Esophagus (tissue), 2 donors: Measurements from ENCODE around the gene GLS2. TPM values are rescaled to one million over a fixed set of nuclear protein-coding genes. Genes with fewer than 3 reads are reported as not detected.

Experiments
- H3K27ac ChIP-seq, 2 donors: one replicate each; pipeline ENCODE4 v1.5.1; 2013; ENCODE audit warnings: low read depth in 2 of 2, mild to moderate bottlenecking in 2 of 2, inconsistent platforms in 1 of 2, low read length in 1 of 2, moderate library complexity in 1 of 2
- H3K27me3 ChIP-seq, 2 donors: one replicate each; pipeline ENCODE4 v1.6.1; 2013; ENCODE audit warnings: low read length in 2 of 2, control low read depth in 1 of 2, mild to moderate bottlenecking in 1 of 2; ENCODE audit not compliant: insufficient read depth in 2 of 2, control insufficient read depth in 1 of 2
- H3K36me3 ChIP-seq, 2 donors: one replicate each; pipeline ENCODE4 v1.6.1; 2013; ENCODE audit warnings: low read length in 1 of 2; ENCODE audit not compliant: control insufficient read depth in 2 of 2, insufficient read depth in 2 of 2
- H3K4me1 ChIP-seq, 2 donors: one replicate each; pipeline ENCODE4 v1.6.1; 2013; ENCODE audit warnings: low read length in 1 of 2; ENCODE audit not compliant: control insufficient read depth in 2 of 2, insufficient read depth in 2 of 2
- H3K4me3 ChIP-seq, 2 donors: one replicate each; pipeline ENCODE4 v1.5.1; 2013; ENCODE audit warnings: low read length in 2 of 2, mild to moderate bottlenecking in 2 of 2, low read depth in 1 of 2, moderate library complexity in 1 of 2
- H3K9me3 ChIP-seq, 2 donors: one replicate each; pipeline ENCODE4 v1.6.1; 2013; ENCODE audit warnings: mild to moderate bottlenecking in 2 of 2, low read depth in 1 of 2, low read length in 1 of 2, moderate library complexity in 1 of 2; ENCODE audit not compliant: control insufficient read depth in 2 of 2, insufficient read depth in 1 of 2
- WGBS, 2 donors: extraction: QIAGEN DNeasy Blood & Tissue Kit; methylation state at CpG; one replicate each; pipeline ENCODE4 v1.1.7; 2013; 5-methylcytosine and 5-hydroxymethylcytosine counted together
- polyA plus RNA-seq, 2 donors: library from polyadenylated mRNA; stranded (reverse); fragments of 200-250 nt; gene quantifications; one replicate each; pipeline ENCODE4 v1.2.3, GENCODE V29; 2013
- donor health status: healthy with polysubstance abuse.
- donor health status: Bipolar disorder and iron deficiency.

The GLS2 gene
- polyA plus RNA-seq, 2 donors: 3.6 to 4.2 TPM

DNA sequence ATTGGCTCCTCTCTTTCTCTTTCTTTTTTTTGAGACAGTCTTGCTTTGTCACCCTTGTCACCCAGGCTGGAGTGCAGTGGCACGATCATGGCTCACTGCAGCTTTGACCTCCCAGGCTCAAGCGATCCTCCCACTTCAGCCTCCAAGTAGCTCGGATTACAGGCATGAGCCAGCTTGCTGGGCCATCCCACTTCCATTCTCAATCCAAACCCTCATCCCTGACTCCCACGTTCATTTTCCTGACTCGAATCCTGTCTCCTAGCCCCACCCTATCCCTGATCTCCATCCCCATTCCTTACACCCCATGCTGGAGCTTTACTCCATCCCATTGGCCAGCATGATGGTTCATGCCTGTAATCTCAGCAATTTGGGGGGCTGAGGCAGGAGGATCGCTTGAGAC is 11.8 kb downstream of the GLS2 start:
- no peak overlapping the region for H3K4me3 ChIP-seq
- peaks cover 4% of the 10 kb centered on the region in 2 donors for H3K36me3 ChIP-seq
- H3K9me3 ChIP-seq: no peaks in the 10 kb centered on the region
- peaks cover 0 to 4% of the 10 kb centered on the region in 2 donors for H3K4me1 ChIP-seq
- no peaks in the 10 kb centered on the region for H3K27me3 ChIP-seq
- WGBS, 2 donors: 76 to 89% methylated on average over 6 of the region's 6 CpGs
- no peak overlapping the region for H3K27ac ChIP-seq

DNA sequence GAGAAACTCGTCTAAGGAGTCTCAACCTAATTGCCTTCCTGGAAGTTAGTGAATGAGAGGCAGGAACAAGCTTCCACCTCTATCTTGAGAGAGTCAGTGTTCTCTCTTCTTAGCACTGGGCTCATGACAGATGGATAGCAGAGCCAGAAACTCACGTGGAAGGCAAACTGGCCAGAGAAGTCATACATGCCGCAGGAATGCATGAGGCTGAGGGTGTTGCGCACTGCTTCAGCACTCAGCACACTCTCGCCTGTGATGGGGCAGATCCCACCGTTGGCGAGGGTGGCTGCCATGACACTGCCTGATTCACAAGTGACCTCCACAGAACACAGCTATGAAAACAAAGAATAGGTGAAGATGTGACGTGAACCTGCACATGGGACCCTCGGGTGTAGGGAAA is 13.6 kb downstream of the GLS2 start:
- WGBS, 2 donors: 93 to 96% methylated on average over 9 of the region's 9 CpGs
- Histone ChIP-seq H3K4me1 (peaks cover 0 to 8% of the 10 kb centered on the region in 2 donors), H3K36me3 (peaks cover 4% of the 10 kb centered on the region in 2 donors), H3K27me3 (no peaks in the 10 kb centered on the region), H3K27ac (no peak overlapping the region), H3K4me3 (no peak overlapping the region), H3K9me3 (no peaks in the 10 kb centered on the region)

DNA sequence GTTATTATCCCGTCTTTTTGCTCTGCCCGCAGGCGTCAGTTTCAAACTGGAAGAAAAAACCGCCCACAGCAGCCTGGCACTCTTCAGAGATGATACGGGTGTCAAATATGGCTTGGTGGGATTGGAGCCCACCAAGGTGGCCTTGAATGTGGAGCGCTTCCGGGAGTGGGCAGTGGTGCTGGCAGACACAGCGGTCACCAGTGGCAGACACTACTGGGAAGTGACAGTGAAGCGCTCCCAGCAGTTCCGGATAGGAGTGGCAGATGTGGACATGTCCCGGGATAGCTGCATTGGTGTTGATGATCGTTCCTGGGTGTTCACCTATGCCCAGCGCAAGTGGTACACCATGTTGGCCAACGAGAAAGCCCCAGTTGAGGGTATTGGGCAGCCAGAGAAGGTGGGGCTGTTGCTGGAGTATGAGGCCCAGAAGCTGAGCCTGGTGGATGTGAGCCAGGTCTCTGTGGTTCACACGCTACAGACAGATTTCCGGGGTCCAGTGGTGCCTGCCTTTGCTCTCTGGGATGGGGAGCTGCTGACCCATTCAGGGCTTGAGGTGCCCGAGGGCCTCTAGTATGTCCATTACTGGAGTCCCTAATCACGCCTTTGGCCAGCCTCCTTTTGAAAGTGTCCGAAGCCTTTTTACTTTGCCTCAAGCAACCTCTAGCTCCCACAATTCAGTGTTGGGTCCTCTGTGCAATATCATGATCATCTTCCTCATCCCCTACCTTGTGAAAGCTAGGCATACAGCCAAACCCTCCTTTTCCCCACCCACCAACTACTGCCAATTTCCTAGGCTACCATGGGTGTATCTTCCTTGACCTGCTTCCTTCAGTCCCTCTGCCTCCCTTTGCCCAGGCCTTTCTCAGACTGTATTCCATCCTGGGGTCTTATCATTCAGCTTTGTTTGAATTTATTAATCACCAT is 18.7 kb downstream of the GLS2 start:
- Histone ChIP-seq H3K36me3 (no peaks in the 10 kb centered on the region), H3K4me3 (peak overlapping the region; percentile 66 to 75), H3K27ac (peak overlapping the region; percentile 89), H3K27me3 (no peaks in the 10 kb centered on the region), H3K4me1 (peaks cover 0 to 10% of the 10 kb centered on the region in 2 donors), H3K9me3 (no peaks in the 10 kb centered on the region)
- WGBS, 2 donors: 35 to 38% methylated on average over 19 of the region's 19 CpGs

DNA sequence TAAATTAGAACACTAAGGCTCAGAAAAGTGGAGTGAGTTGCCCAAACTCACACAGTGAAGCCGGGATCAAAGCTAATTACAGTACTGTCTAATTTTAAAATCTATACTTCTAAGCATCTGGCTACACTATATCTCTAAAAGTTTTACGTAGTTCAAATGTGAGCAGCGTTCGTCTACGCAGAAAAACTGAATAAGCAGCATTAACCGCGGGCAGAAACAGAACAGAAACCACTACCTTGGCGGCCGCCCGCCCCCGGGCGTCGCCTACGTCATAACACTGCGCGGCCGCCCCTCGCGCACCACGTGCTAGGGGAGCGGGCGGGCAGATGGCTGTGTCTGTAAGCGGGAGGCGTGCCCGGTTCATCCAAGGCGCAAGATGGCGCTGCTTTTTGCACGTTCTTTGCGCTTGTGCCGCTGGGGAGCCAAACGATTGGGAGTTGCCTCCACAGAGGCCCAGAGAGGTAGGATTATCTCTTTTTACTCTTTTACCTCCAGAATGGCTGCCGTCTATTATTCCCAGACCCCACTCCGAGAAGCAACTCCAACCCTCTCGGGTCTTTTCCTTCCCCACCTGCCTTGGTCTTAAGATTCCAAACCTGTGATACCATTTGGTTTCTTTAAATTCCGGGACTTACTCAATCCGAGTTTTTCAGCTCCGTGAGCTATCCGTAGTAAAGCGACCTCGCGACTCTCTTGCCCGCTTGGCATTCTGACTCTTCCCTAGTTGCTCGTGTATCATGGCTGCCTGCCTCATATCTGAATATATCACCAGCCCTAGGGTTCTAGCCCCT is 19.6 kb downstream of the GLS2 start, which contains the start of gene SPRYD4:
Gene SPRYD4, plus strand, starts transcription at position 363 of the 791 bp plus-strand sequence. Its CDS starts 14 bp downstream, at position 377.
- Histone ChIP-seq H3K4me1 (peaks cover 0 to 10% of the 10 kb centered on the region in 2 donors), H3K27me3 (no peaks in the 10 kb centered on the region), H3K36me3 (no peaks in the 10 kb centered on the region), H3K9me3 (no peaks in the 10 kb centered on the region), H3K4me3 (peak within 1 kb of the TSS; percentile 66 to 75), H3K27ac (peak within 1 kb of the TSS; percentile 89)
- 0 to 1% methylated on average over 43 of the region's 43 CpGs for WGBS, 2 donors

DNA sequence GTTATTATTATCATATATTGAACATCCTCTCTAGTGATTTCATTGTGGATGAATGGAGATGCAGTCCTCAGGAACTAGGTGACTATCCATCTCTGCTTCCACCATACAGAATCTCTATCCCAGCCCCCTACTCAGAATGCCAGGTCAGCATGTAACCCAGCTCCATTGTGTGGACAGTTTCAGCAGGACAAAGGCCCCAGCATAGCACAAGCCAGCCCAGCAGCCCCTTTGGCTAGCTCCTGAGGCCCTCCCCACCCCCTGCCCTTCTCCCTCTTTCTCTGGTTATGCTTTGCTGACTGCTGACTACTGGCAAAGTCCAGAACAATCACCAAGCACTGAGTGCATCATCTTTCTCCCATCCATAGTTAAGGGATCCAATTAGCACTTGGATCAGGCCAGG is 25.4 kb downstream of the GLS2 start:
- H3K36me3 ChIP-seq: no peaks in the 10 kb centered on the region
- no peaks in the 10 kb centered on the region for H3K9me3 ChIP-seq
- H3K27me3 ChIP-seq: no peaks in the 10 kb centered on the region
- no peak overlapping the region for H3K27ac ChIP-seq
- no peak overlapping the region for H3K4me3 ChIP-seq
- no peaks in the 10 kb centered on the region for H3K4me1 ChIP-seq

DNA sequence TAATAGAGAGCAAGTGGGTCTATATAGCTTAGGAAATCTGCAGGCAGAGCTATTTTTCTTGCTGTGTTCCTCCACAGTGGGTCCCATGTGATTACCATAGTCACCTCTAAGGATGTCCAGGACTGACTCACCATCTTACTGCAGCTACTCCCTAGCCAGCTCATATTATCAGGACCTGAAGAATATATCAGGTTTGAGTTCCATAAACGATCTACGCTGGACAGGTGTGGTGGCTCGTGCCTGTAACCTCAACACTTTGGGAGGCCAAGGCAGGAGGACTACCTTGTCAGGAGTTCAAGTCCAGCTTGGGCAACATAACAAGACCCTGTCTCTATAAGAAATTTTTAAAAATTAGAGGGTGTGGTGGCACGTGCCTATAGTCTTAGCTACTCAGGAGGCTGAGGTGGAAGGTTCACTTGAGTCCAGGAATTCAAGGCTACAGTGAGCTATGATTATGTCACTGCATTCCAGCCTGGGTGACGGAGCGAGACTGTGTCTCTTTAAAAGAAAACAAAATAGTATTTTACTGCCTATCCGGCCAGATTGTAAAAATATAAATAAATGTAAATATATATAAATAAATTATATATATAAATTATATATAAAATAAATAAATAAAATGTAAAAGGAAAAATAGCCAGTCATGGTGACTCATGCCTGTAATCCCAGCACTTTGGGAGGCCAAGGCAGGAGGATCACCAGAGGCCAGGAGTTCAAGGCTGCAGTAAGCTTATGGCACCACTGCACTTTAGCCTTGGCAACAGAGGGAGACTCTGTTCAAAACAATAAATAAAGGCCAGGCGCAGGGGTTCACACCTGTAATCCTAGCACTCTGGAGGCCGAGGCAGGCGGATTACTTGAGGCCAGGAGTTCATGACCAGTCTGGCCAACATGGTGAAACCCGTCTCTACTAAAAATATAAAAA is 26.5 kb downstream of the GLS2 start:
- no peaks in the 10 kb centered on the region for H3K4me1 ChIP-seq
- H3K27ac ChIP-seq: no peak overlapping the region
- no peak overlapping the region for H3K4me3 ChIP-seq
- no peaks in the 10 kb centered on the region for H3K9me3 ChIP-seq
- H3K27me3 ChIP-seq: no peaks in the 10 kb centered on the region
- H3K36me3 ChIP-seq: no peaks in the 10 kb centered on the region
- 82 to 84% methylated on average over 11 of the region's 11 CpGs for WGBS, 2 donors

DNA sequence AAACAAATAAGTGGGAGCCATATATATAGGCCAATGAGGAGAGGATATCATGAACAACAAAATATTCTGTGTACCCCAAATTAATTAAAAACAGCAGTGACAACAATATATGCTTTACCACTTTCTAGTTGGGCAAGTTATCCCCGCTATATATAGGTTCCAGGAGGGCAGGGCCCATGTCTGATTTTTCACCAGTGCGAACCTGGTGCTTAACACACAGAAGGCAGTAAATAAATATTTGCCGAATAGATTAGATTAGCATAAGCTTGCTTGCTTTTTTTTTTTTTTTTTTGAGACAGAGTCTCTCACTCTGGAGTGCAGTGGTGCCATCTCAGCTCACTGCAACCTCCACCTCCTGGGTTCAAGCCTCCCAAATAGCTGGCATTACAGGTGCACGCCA is 30.1 kb downstream of the GLS2 start:
- H3K36me3 ChIP-seq: no peaks in the 10 kb centered on the region
- no peaks in the 10 kb centered on the region for H3K9me3 ChIP-seq
- no peaks in the 10 kb centered on the region for H3K27me3 ChIP-seq
- H3K27ac ChIP-seq: no peak overlapping the region
- H3K4me3 ChIP-seq: no peak overlapping the region
- no peaks in the 10 kb centered on the region for H3K4me1 ChIP-seq
- 79 to 92% methylated on average over 4 of the region's 4 CpGs for WGBS, 2 donors

DNA sequence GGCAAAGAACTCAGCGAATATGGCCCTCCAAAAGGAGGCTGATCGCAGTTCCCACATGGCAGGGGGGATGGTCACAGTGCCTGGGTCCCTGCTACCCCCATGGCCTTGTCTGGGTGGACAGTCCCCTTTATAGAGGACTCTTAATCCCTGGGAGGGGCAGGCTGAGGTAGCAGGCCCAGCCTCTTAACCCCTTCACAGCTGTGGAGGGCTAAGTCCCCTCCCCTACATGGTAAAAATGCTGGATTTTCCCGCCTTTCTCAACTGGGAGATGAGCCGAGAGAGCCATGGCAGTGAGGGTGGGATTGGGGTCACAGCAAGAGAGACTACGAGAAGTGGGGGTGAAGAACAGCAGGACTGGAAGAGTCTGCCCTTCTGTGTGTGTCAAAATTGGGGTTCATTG is 33.4 kb downstream of the GLS2 start, which contains the start of gene MIP:
Gene MIP, minus strand, starts transcription at position 101 of the 400 bp plus-strand sequence. Its CDS starts 44 bp downstream, at position 57.
- no peak within 1 kb of the TSS for H3K27ac ChIP-seq
- H3K9me3 ChIP-seq: no peaks in the 10 kb centered on the region
- H3K27me3 ChIP-seq: no peaks in the 10 kb centered on the region
- H3K36me3 ChIP-seq: no peaks in the 10 kb centered on the region
- 87 to 92% methylated on average over 5 of the region's 5 CpGs for WGBS, 2 donors
- peaks cover 0 to 2% of the 10 kb centered on the region in 2 donors for H3K4me1 ChIP-seq
- no peak within 1 kb of the TSS for H3K4me3 ChIP-seq

DNA sequence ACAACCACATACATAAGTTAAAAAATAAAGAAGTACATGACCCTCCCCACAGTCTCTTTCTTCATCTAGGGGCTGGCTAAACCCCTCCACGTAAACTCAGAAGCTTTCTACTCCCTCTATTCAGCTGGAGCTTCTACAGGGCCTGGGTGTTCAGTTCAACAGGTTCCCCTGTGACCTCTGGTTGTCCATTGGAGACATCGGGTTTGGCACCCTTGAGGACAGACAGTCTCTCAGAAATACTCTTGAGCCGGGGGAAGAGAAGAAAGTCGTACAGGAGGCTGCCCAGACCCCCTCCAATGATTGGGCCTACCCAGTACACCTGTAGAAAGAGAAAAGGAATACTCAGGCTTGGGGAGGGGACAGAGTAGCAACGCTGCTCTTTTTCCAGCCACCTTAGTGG is 36.8 kb downstream of the GLS2 start:
- Histone ChIP-seq H3K4me1 (peaks cover 0 to 2% of the 10 kb centered on the region in 2 donors), H3K4me3 (no peak overlapping the region), H3K9me3 (no peaks in the 10 kb centered on the region), H3K36me3 (no peaks in the 10 kb centered on the region), H3K27me3 (no peaks in the 10 kb centered on the region), H3K27ac (no peak overlapping the region)
- WGBS, 2 donors: 66 to 73% methylated on average over 5 of the region's 5 CpGs
